HCT116 (cell line): ENCODE measurements around the gene RRAD. TPM values are rescaled to one million over a fixed set of nuclear protein-coding genes. Genes with fewer than 3 reads are reported as not detected.

ENCODE experiments used
- ATAC-seq: fragments of 200-7000 bp; cut with Tn5 transposase; 2 replicates; pipeline ENCODE4 v1.9.1; 2020; ENCODE audit warnings: mild to moderate bottlenecking, moderate library complexity
- BruUV-seq: library from RNA; stranded (reverse); fragments of 400-500 nt; replicated peaks from 2 replicates; lab custom pipeline; 2021; lab: Mats Ljungman, UMichigan
- CTCF ChIA-PET: fragments of 300-600 bp; sonication (Branson Sonifier 250); formaldehyde crosslinking; loops from one replicate; lab custom pipeline; 2021; ENCODE audit warnings: antibody characterized with exemption; lab: Charles Lee
- POLR2A ChIA-PET: fragments of 300-600, 350-600 bp; sonication (Branson Sonifier 250); formaldehyde crosslinking; loops from one replicate; lab custom pipeline; 2021; ENCODE audit warnings: antibody characterized with exemption; lab: Charles Lee
- RAD21 ChIA-PET, 2 experiments: fragments of 300-600 bp; sonication (Branson Sonifier 250); formaldehyde crosslinking; loops; one replicate each; lab custom pipeline; 2023; ENCODE audit warnings: low total read pairs in 2 of 2; ENCODE audit not compliant: uncharacterized antibody in 2 of 2, unreplicated experiment in 2 of 2, low non-redundant PET in 1 of 2; lab: Charles Lee
- DNase-seq: peaks from one replicate; pipeline ENCODE4 v3.0.0-alpha.2; 2010; ENCODE audit warnings: low read depth, low spot score
- H2AFZ ChIP-seq: fragments of 200-600 bp; shearing (Covaris generic), sonication (generic); 2 replicates; pipeline ENCODE4 v1.6.1; 2017; ENCODE audit warnings: low read depth, mixed run types, mixed read lengths, antibody characterized with exemption, low read length; ENCODE audit not compliant: poor library complexity, severe bottlenecking
- H3K27ac ChIP-seq: 2 replicates; pipeline ENCODE4 v1.5.1; 2012; ENCODE audit warnings: low read depth, low read length
- H3K27me3 ChIP-seq: fragments of 200-600 bp; sonication (generic); 2 replicates; pipeline ENCODE4 v1.6.1; 2016; ENCODE audit warnings: mixed run types, low read length, mixed read lengths; ENCODE audit not compliant: insufficient read depth
- H3K36me3 ChIP-seq, 2 experiments: fragments of 200-500 bp in 1 of 2; fragments of 200-600 bp in 1 of 2; sonication (Bioruptor generic) in 1 of 2; sonication (generic) in 1 of 2; 2 replicates each; pipeline versions ENCODE4 v1.5.1 to v1.6.1; 2014 to 2016; ENCODE audit warnings: low read length in 2 of 2, inconsistent platforms in 1 of 2, mixed read lengths in 1 of 2, mixed run types in 1 of 2; ENCODE audit not compliant: insufficient read depth in 2 of 2, control insufficient read depth in 1 of 2
- H3K4me1 ChIP-seq, 2 experiments: fragments of 200-600 bp in 1 of 2; sonication (generic) in 1 of 2; 2 replicates each; pipeline versions ENCODE4 v1.5.1 to v1.6.1; 2012 to 2017; ENCODE audit warnings: low read length in 2 of 2, inconsistent platforms in 1 of 2, mild to moderate bottlenecking in 1 of 2, mixed read lengths in 1 of 2, mixed run types in 1 of 2, moderate library complexity in 1 of 2; ENCODE audit not compliant: insufficient read depth in 2 of 2, control insufficient read depth in 1 of 2
- H3K4me2 ChIP-seq: fragments of 200-600 bp; sonication (generic); 2 replicates; pipeline ENCODE4 v1.6.1; 2017; ENCODE audit warnings: mixed run types, low read length, mixed read lengths
- H3K4me3 ChIP-seq, 2 experiments: fragments of 200-600 bp in 1 of 2; sonication (generic) in 1 of 2; replicated peaks in 1 of 2; 2 replicates each; pipeline ENCODE4 v1.5.1; 2011 to 2016; ENCODE audit warnings: low read length in 2 of 2, control low read depth in 1 of 2, low read depth in 1 of 2, mild to moderate bottlenecking in 1 of 2, mixed read lengths in 1 of 2, mixed run types in 1 of 2
- H3K79me2 ChIP-seq: fragments of 200-600 bp; sonication (generic); 2 replicates; pipeline ENCODE4 v1.6.1; 2017; ENCODE audit warnings: mild to moderate bottlenecking, mixed run types, low read length, moderate library complexity, mixed read lengths; ENCODE audit not compliant: insufficient read depth
- H3K9ac ChIP-seq: fragments of 200-600 bp; sonication (generic); 2 replicates; pipeline ENCODE4 v1.6.1; 2016; ENCODE audit warnings: low read length, mixed read lengths
- H3K9me2 ChIP-seq: fragments of 200-600 bp; sonication (generic), shearing (Covaris generic); 2 replicates; pipeline ENCODE4 v1.6.1; 2017; ENCODE audit warnings: mixed run types, mild to moderate bottlenecking, moderate library complexity; ENCODE audit not compliant: insufficient read depth
- H3K9me3 ChIP-seq, 2 experiments: fragments of 200-500 bp in 1 of 2; fragments of 200-600 bp in 1 of 2; sonication (Bioruptor generic) in 1 of 2; sonication (generic) in 1 of 2; 2 replicates each; pipeline ENCODE4 v1.6.1; 2014 to 2017; ENCODE audit warnings: low read length in 2 of 2, mixed read lengths in 2 of 2, inconsistent platforms in 1 of 2, low read depth in 1 of 2, mild to moderate bottlenecking in 1 of 2, mixed run types in 1 of 2, moderate library complexity in 1 of 2; ENCODE audit not compliant: control insufficient read depth in 1 of 2, insufficient read depth in 1 of 2
- H4K20me1 ChIP-seq: fragments of 200-600 bp; sonication (generic), shearing (Covaris generic); 2 replicates; pipeline ENCODE4 v1.6.1; 2017; ENCODE audit warnings: mixed run types, mild to moderate bottlenecking, moderate library complexity; ENCODE audit not compliant: insufficient read depth
- ATF3 ChIP-seq: IDR thresholded peaks from 2 replicates; pipeline ENCODE4 v1.6.1; 2012
- CBX3 ChIP-seq: IDR thresholded peaks from 2 replicates; pipeline ENCODE4 v1.6.1; 2012; ENCODE audit warnings: low read depth
- CTCF ChIP-seq, 3 experiments: fragments of 200-600 bp in 1 of 3; sonication (generic) in 1 of 3; IDR thresholded peaks in 2 of 3; conservative IDR thresholded peaks in 1 of 3; 2 replicates each; pipeline ENCODE4 v1.5.1; 2012 to 2017; ENCODE audit warnings: low read depth in 2 of 3, low read length in 2 of 3, antibody characterized with exemption in 1 of 3, borderline replicate concordance in 1 of 3, control low read depth in 1 of 3, mild to moderate bottlenecking in 1 of 3, mixed read lengths in 1 of 3, mixed run types in 1 of 3, moderate library complexity in 1 of 3; ENCODE audit not compliant: insufficient read depth in 1 of 3
- EGR1 ChIP-seq: IDR thresholded peaks from 2 replicates; pipeline ENCODE4 v1.6.1; 2012; ENCODE audit warnings: low read depth
- ELF1 ChIP-seq: IDR thresholded peaks from 2 replicates; pipeline ENCODE4 v1.6.1; 2012; ENCODE audit warnings: low read depth, borderline replicate concordance
- EZH2 ChIP-seq: fragments of 200-600 bp; sonication (generic); IDR thresholded peaks from 2 replicates; pipeline ENCODE4 v1.6.1; 2017; ENCODE audit warnings: antibody characterized with exemption, mixed run types
- EZH2phosphoT487 ChIP-seq: fragments of 200-600 bp; IDR thresholded peaks from 2 replicates; pipeline ENCODE4 v1.6.1; 2018; ENCODE audit warnings: antibody characterized with exemption, borderline replicate concordance
- FOSL1 ChIP-seq: IDR thresholded peaks from 2 replicates; pipeline ENCODE4 v1.6.1; 2012; ENCODE audit warnings: low read depth
- JUND ChIP-seq: IDR thresholded peaks from 2 replicates; pipeline ENCODE4 v1.6.1; 2012
- MAX ChIP-seq: IDR thresholded peaks from 2 replicates; pipeline ENCODE4 v1.6.1; 2012
- POLR2A ChIP-seq: IDR thresholded peaks from 2 replicates; pipeline ENCODE4 v1.7.0; 2011; ENCODE audit warnings: borderline replicate concordance; ENCODE audit not compliant: insufficient read depth, insufficient read length; ENCODE audit errors: extremely low read depth
- POLR2AphosphoS5 ChIP-seq: IDR thresholded peaks from 2 replicates; pipeline ENCODE4 v1.6.1; 2011; ENCODE audit warnings: mild to moderate bottlenecking, low read depth, low read length, moderate library complexity
- RAD21 ChIP-seq: IDR thresholded peaks from 2 replicates; pipeline ENCODE4 v1.6.1; 2012; ENCODE audit warnings: low read depth, mild to moderate bottlenecking
- REST ChIP-seq: IDR thresholded peaks from 2 replicates; pipeline ENCODE4 v1.6.1; 2012; ENCODE audit warnings: low read depth
- SIN3A ChIP-seq: IDR thresholded peaks from 2 replicates; pipeline ENCODE4 v1.6.1; 2012; ENCODE audit warnings: low read depth
- SP1 ChIP-seq: IDR thresholded peaks from 2 replicates; pipeline ENCODE4 v1.6.1; 2012; ENCODE audit warnings: low read depth
- SRF ChIP-seq: IDR thresholded peaks from 2 replicates; pipeline ENCODE4 v1.6.1; 2012; ENCODE audit warnings: low read depth
- ZBTB33 ChIP-seq: IDR thresholded peaks from 2 replicates; pipeline ENCODE4 v1.6.1; 2011; ENCODE audit warnings: mild to moderate bottlenecking, low read length, moderate library complexity; ENCODE audit not compliant: insufficient replicate concordance; ENCODE audit errors: extremely low read depth
- ZFX ChIP-seq: fragments of 450-650 bp; IDR thresholded peaks from 2 replicates; pipeline ENCODE4 v1.6.1; 2017
- ZNF274 ChIP-seq: fragments of 200-500 bp; sonication (Bioruptor generic); IDR thresholded peaks from 2 replicates; pipeline ENCODE4 v1.6.1; 2014; ENCODE audit warnings: mild to moderate bottlenecking, low read depth, low read length, inconsistent platforms
- intact Hi-C: fragments of 100-400 bp; cut with micrococcal nuclease; formaldehyde crosslinking; loops from 2 replicates; pipeline ENCODE4 v1.10.0; 2022
- total RNA-seq: library from RNA; stranded (reverse); gene quantifications from one replicate; pipeline ENCODE4 v1.2.1, GENCODE V29; 2021; ENCODE audit not compliant: unreplicated experiment

RRAD gene
- total RNA-seq, 1 experiment from 2014 or later, result 2.2 TPM

- intact Hi-C loops, result no loop called here
- peak within 1 kb of the TSS; percentile 94 for H2AFZ ChIP-seq
- peaks cover 6 to 17% of the 10 kb centered on the region in 2 experiments for H3K4me1 ChIP-seq
- DNase-seq (peak; percentile 75), ATAC-seq (peak; percentile 100)
- ChIA-PET RAD21 (no interaction called here), CTCF (interaction anchor here (0.8 to 2.6 kb wide), 29 partner anchors 8 to 553 kb away, joined by 3 to 13 read pairs (median 4); partner anchors contain the start of genes ATP6V0D1, B3GNT9, FBXL8 and NOL3), POLR2A (interaction anchor here (0.7 kb wide), 1 partner anchor 234 kb away, joined by 3 read pairs; no protein-coding TSS in a partner anchor)
- no peaks in the 10 kb centered on the region for H3K9me3 ChIP-seq
- no peaks in the 10 kb centered on the region for H3K27me3 ChIP-seq
- no peaks in the 10 kb centered on the region for H4K20me1 ChIP-seq
- H3K9me2 ChIP-seq, result no peaks in the 10 kb centered on the region
- TSS peak; percentile 74 for BruUV-seq
- peak within 1 kb of the TSS; percentile 94 for H3K4me2 ChIP-seq
- peak within 1 kb of the TSS; percentile 56 to 65 for H3K4me3 ChIP-seq
- H3K9ac ChIP-seq, result peak within 1 kb of the TSS; percentile 53
- no peaks in the 10 kb centered on the region for H3K36me3 ChIP-seq
- no peaks in the 10 kb centered on the region for H3K79me2 ChIP-seq
- peak within 1 kb of the TSS; percentile 20 for H3K27ac ChIP-seq
- no peak for TF ChIP-seq RAD21
- TF ChIP-seq ATF3, result no peak
- no peak for TF ChIP-seq SRF
- TF ChIP-seq EGR1, result no peak
- TF ChIP-seq FOSL1, result no peak
- no peak for TF ChIP-seq MAX
- TF ChIP-seq SIN3A, result no peak
- peak; percentile 57; the same call in 1 of the 2 replicates for TF ChIP-seq ZFX
- no peak for TF ChIP-seq REST
- peak; percentile 83 to 98 (median 97) for TF ChIP-seq CTCF (IDR thresholded peaks at IDR 0.05 in 2 of 3, conservative IDR thresholded peaks at IDR 0.05 in 1 of 3; ENCODE audit: borderline replicate concordance in 1 of 3, insufficient read depth in 1 of 3, low read depth in 2 of 3, low read length in 2 of 3)
- 0 out of 2 replicates have a peak, but pooled peaks have one; percentile 4 for TF ChIP-seq CBX3
- peak; percentile 60 for TF ChIP-seq POLR2A
- no peak for TF ChIP-seq EZH2phosphoT487
- TF ChIP-seq SP1, result no peak
- no peak for TF ChIP-seq ZBTB33
- peak; percentile 68 for TF ChIP-seq POLR2AphosphoS5
- TF ChIP-seq JUND, result no peak
- no peak for TF ChIP-seq ELF1
- no peak for TF ChIP-seq EZH2
- TF ChIP-seq ZNF274, result no peak
Measured at GRCh38 chr16:66961065-66961744, 35.9 kb upstream of the RRAD start, which contains the start of gene CES3. Gene CES3, plus strand, starts transcription at chr16:66961266. Its CDS starts 42 bp downstream, at chr16:66961308.
